Lung (tissue), 12 donors: Measurements from ENCODE around the gene UGT3A1. TPM values are rescaled to one million over a fixed set of nuclear protein-coding genes. Genes with fewer than 3 reads are reported as not detected.

Source experiments
- ATAC-seq: fragments of 200-7000 bp; cut with Tn5 transposase; one replicate; pipeline ENCODE4 v1.9.1; 2020; ENCODE audit warnings: moderate number of reproducible peaks; ENCODE audit not compliant: insufficient read depth, low FRiP score
- DNase-seq, 3 donors: peaks; one replicate each; pipeline ENCODE4 v3.0.0-alpha.2; 2013 to 2017
- H3K27ac ChIP-seq, 2 donors: one replicate each; pipeline ENCODE4 v1.5.1; 2013; ENCODE audit warnings: mild to moderate bottlenecking in 2 of 2, moderate library complexity in 2 of 2, control low read depth in 1 of 2, inconsistent platforms in 1 of 2, low read depth in 1 of 2, low read length in 1 of 2
- H3K27me3 ChIP-seq, 3 donors: one replicate each; pipeline ENCODE4 v1.5.1; 2013; ENCODE audit warnings: low read length in 2 of 3; ENCODE audit not compliant: control insufficient read depth in 3 of 3, insufficient read depth in 3 of 3
- H3K36me3 ChIP-seq, 4 donors: one replicate each; pipeline ENCODE4 v1.5.1; 2013; ENCODE audit warnings: low read length in 4 of 4, mild to moderate bottlenecking in 1 of 4, moderate library complexity in 1 of 4; ENCODE audit not compliant: control insufficient read depth in 4 of 4, insufficient read depth in 4 of 4
- H3K4me1 ChIP-seq, 5 donors: one replicate each; pipeline ENCODE4 v1.5.1; 2013; ENCODE audit warnings: low read length in 5 of 5, mild to moderate bottlenecking in 2 of 5, moderate library complexity in 1 of 5; ENCODE audit not compliant: control insufficient read depth in 5 of 5, insufficient read depth in 5 of 5
- H3K4me3 ChIP-seq: one replicate; pipeline ENCODE4 v1.5.1; 2013; ENCODE audit warnings: mild to moderate bottlenecking, control low read depth, moderate library complexity
- H3K9ac ChIP-seq, 2 donors: one replicate each; pipeline ENCODE4 v1.5.1; 2013; ENCODE audit warnings: low read length in 2 of 2, control low read depth in 1 of 2; ENCODE audit not compliant: insufficient read depth in 1 of 2
- H3K9me3 ChIP-seq, 4 donors: one replicate each; pipeline ENCODE4 v1.5.1; 2013; ENCODE audit warnings: low read length in 3 of 4, mild to moderate bottlenecking in 1 of 4, moderate library complexity in 1 of 4; ENCODE audit not compliant: control insufficient read depth in 4 of 4, insufficient read depth in 3 of 4
- WGBS, 2 donors: extraction: QIAGEN DNeasy Blood & Tissue Kit; methylation state at CpG; one replicate each; pipeline ENCODE4 v1.1.7; 2013; 5-methylcytosine and 5-hydroxymethylcytosine counted together
- polyA plus RNA-seq, 2 donors: library from polyadenylated mRNA; stranded (reverse); fragments of 200-250 nt; gene quantifications; one replicate each; pipeline ENCODE4 v1.2.1, GENCODE V29; 2013
- total RNA-seq, 2 donors: library from RNA; depleted of rRNA in 1 of 2; stranded (reverse); fragments of >200 nt in 1 of 2; gene quantifications; one replicate each; pipeline ENCODE4 v1.2.1, GENCODE V29; 2014 to 2021
- TF ChIP-seq, protein P1 (sequence below): IDR thresholded peaks from 2 replicates; pipeline ENCODE4 v1.5.1; 2012; ENCODE audit warnings: mild to moderate bottlenecking; ENCODE audit errors: control extremely low read depth, extremely low read depth
- donor health status: control.
- donor health status: control.
- donor health status: Bipolar disorder and iron deficiency.
- donor health status: healthy.
- donor health status: DM: yes; HTN: yes; CAD: no.

Gene UGT3A1
- total and polyA plus RNA-seq, 4 donors: not detected

DNA sequence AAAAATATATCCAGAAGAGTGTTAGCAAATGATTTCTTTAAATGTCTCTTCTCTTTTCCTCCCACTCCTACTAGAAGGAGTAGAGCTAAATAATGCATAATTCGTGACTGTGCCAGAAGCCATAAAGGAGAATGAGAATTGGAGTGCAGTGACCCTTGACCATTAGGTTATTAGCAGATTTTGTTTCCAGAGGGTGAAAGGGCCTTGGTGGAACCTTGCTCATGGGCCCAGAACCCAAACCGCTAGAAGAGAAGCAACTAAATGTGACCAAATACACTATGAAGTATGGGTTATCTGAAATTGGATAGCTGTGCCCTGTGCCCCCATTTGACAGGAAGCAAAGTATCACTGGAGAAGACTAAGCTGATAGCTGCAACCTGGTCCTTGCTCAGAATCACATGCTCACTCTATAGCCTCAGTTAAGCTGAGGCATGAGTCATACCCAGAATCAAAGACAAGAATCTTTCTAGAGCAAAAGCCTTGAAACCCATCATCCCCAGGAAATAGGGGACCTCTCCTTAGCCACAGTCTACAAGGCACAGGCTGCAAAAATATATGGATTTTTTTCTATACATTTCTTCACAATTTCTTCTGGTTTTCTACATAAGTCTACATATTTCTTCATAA, 89.0 kb downstream of the UGT3A1 start:
- Histone ChIP-seq H3K4me1 (no peaks in the 10 kb centered on the region), H3K9ac (no peak overlapping the region), H3K27me3 (no peaks in the 10 kb centered on the region), H3K36me3 (no peaks in the 10 kb centered on the region), H3K9me3 (peaks cover 0 to 2% (median 0%) of the 10 kb centered on the region in 4 donors), H3K4me3 (no peak overlapping the region), H3K27ac (no peak overlapping the region)
- TF ChIP-seq, protein P1, sequence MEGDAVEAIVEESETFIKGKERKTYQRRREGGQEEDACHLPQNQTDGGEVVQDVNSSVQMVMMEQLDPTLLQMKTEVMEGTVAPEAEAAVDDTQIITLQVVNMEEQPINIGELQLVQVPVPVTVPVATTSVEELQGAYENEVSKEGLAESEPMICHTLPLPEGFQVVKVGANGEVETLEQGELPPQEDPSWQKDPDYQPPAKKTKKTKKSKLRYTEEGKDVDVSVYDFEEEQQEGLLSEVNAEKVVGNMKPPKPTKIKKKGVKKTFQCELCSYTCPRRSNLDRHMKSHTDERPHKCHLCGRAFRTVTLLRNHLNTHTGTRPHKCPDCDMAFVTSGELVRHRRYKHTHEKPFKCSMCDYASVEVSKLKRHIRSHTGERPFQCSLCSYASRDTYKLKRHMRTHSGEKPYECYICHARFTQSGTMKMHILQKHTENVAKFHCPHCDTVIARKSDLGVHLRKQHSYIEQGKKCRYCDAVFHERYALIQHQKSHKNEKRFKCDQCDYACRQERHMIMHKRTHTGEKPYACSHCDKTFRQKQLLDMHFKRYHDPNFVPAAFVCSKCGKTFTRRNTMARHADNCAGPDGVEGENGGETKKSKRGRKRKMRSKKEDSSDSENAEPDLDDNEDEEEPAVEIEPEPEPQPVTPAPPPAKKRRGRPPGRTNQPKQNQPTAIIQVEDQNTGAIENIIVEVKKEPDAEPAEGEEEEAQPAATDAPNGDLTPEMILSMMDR: no peak
- no peak for ATAC-seq
- DNase-seq: no peak
- WGBS, 2 donors: 73 to 90% methylated on average over 2 of the region's 2 CpGs

Other genes starting within 250 kb of the UGT3A1 start
- 10 to 100 TPM; 47.6 to 87.8 TPM for gene IL7R, start 134.5 kb downstream of the UGT3A1 start, total RNA-seq
- gene IL7R, start 134.5 kb downstream of the UGT3A1 start, polyA plus RNA-seq: 100 to 1,000 TPM in 1 of 2 donors, 10 to 100 TPM in 1; 10.9 to 120 TPM
- gene CAPSL, start 52.8 kb downstream of the UGT3A1 start, total RNA-seq: 10 to 100 TPM; 24.0 to 37.9 TPM
- 10 to 100 TPM; 15.9 to 18.4 TPM for gene CAPSL, start 52.8 kb downstream of the UGT3A1 start, polyA plus RNA-seq
- gene UGT3A2, start 75.5 kb upstream of the UGT3A1 start, total RNA-seq: under 1 TPM in 1 of 2 donors, not detected in 1; 0.12 TPM
- under 1 TPM in 1 of 2 donors, not detected in 1; 0.05 TPM for gene UGT3A2, start 75.5 kb upstream of the UGT3A1 start, polyA plus RNA-seq
- 10 to 100 TPM; 12.3 to 16.8 TPM for gene LMBRD2, start 160.5 kb upstream of the UGT3A1 start, total RNA-seq
- 1 to 10 TPM; 2.1 to 3.6 TPM for gene LMBRD2, start 160.5 kb upstream of the UGT3A1 start, polyA plus RNA-seq
- gene SKP2, start 160.7 kb upstream of the UGT3A1 start, total RNA-seq: 10 to 100 TPM; 15.1 to 30.6 TPM
- 1 to 10 TPM; 4.8 TPM for gene SKP2, start 160.7 kb upstream of the UGT3A1 start, polyA plus RNA-seq